Thyroid gland (tissue), 4 donors: ENCODE measurements around the gene CFL1.

Source experiments
- CTCF ChIP-seq, 6 experiments: fragments of 200-600 bp in 3 of 6; fragments of 450-650 bp in 3 of 6; sonication (generic) in 3 of 6; IDR thresholded peaks; one replicate each; pipeline ENCODE4 v1.5.1; 2016 to 2019; ENCODE audit warnings: antibody characterized with exemption in 6 of 6, mild to moderate bottlenecking in 2 of 6, inconsistent platforms in 1 of 6, moderate library complexity in 1 of 6
- POLR2A ChIP-seq, 2 donors: fragments of 450-650 bp; IDR thresholded peaks; one replicate each; pipeline ENCODE4 v1.6.1; 2017; ENCODE audit warnings: antibody characterized with exemption in 2 of 2, mild to moderate bottlenecking in 2 of 2, moderate library complexity in 1 of 2

- TF ChIP-seq POLR2A (IDR thresholded peaks at IDR 0.05) (no peak), CTCF (IDR thresholded peaks at IDR 0.05) (no peak)
Measured at GRCh38 chr11:65855927-65856363, 2.0 kb downstream of the CFL1 start.
